ENCODE results near the gene TMEM131. TPM values are rescaled to one million over a fixed set of nuclear protein-coding genes. Genes with fewer than 3 reads are reported as not detected.
"Not testable (repeated sequence)": the region's sequence is repeated elsewhere in the genome, so short reads cannot be mapped to it uniquely, and the experiment has no call there.

The TMEM131 gene
- total RNA-seq, 1 donor from 2014 or later, result 35.4 TPM

DNA sequence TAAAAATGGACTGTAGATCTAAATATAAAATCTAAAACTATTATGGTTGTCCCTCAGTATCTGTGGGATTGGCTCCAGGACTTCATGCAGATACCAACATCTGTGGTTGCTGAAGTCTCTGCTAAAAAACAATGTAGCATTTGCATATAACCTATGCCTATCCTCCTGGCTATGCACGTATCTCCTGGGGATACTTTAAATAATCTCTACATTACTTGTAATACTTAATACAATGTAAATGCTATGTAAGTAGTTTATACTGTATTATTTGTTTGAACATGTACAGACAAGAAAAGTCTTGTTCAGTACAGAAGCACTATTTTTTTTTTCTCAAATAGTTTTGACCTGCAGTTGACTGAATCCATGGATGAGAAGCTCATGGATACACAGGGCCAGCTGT lies 147.4 kb downstream of the TMEM131 start:
- Histone ChIP-seq H3K36me3 (no peaks in the 10 kb centered on the region), H3K27ac (no peak overlapping the region), H3K9me3 (no peaks in the 10 kb centered on the region), H3K27me3 (no peaks in the 10 kb centered on the region), H3K4me3 (no peak overlapping the region), H3K4me1 (peaks cover 6% of the 10 kb centered on the region)
- TF ChIP-seq POLR2AphosphoS5 (IDR thresholded peaks at IDR 0.05; ENCODE audit: insufficient read depth in 1 of 2, low read depth in 1 of 2) (no peak), POLR2A (IDR thresholded peaks at IDR 0.05) (no peak)
- TF ChIP-seq, protein P1, sequence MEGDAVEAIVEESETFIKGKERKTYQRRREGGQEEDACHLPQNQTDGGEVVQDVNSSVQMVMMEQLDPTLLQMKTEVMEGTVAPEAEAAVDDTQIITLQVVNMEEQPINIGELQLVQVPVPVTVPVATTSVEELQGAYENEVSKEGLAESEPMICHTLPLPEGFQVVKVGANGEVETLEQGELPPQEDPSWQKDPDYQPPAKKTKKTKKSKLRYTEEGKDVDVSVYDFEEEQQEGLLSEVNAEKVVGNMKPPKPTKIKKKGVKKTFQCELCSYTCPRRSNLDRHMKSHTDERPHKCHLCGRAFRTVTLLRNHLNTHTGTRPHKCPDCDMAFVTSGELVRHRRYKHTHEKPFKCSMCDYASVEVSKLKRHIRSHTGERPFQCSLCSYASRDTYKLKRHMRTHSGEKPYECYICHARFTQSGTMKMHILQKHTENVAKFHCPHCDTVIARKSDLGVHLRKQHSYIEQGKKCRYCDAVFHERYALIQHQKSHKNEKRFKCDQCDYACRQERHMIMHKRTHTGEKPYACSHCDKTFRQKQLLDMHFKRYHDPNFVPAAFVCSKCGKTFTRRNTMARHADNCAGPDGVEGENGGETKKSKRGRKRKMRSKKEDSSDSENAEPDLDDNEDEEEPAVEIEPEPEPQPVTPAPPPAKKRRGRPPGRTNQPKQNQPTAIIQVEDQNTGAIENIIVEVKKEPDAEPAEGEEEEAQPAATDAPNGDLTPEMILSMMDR (IDR thresholded peaks at IDR 0.05), result no peak
- DNase-seq (ENCODE audit: extremely low spot score in 2 of 2), result no peak
- intact Hi-C loops (cut with DNase I), result no loop called here

DNA sequence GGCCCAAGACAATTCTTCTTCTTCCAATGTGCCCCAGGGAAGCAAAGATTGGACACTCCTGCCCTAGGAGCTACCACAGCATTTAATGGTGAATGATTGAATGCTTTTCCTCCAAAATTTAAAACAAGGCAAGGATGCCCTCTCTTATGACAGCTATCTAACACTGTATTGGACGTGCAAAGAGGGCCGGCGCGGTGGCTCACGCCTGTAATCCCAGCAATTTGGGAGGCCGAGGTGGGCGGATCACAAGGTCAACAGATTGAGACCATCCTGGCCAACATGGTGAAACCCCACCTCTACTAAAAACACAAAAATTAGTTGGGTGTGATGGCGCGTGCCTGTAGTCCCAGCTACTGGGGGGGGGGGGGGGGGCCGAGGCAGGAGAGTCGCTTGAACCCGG lies 149.0 kb downstream of the TMEM131 start:
- H3K9me3 ChIP-seq; DNase-seq (ENCODE audit: extremely low spot score in 2 of 2); intact Hi-C loops (cut with DNase I); H3K4me1 ChIP-seq; H3K36me3 ChIP-seq; H3K4me3 ChIP-seq; H3K27ac ChIP-seq; H3K27me3 ChIP-seq: not testable (repeated sequence)

DNA sequence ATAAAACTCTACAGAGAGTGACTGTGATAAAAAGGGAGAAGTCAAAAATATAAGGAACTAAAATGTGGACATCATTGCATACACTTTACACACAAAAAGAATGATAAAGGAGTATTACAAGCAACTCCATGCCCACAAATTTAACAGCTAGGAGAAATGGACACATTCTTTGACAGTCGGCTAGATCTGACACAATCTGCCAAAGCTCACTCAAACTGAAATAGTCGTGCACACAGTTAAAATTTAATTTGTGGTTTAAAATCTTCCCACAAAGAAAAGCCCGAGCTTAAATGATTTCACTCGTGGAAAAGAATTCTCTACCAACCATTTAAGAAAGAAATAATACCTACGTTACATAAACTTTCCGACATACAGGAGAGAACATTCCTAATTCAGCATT lies 149.9 kb downstream of the TMEM131 start:
- H3K27ac ChIP-seq, result no peak overlapping the region
- H3K27me3 ChIP-seq, result no peaks in the 10 kb centered on the region
- peaks cover 6% of the 10 kb centered on the region for H3K4me1 ChIP-seq
- H3K36me3 ChIP-seq, result no peaks in the 10 kb centered on the region
- DNase-seq (ENCODE audit: extremely low spot score in 2 of 2), result no peak
- H3K4me3 ChIP-seq, result no peak overlapping the region
- intact Hi-C loops (cut with DNase I), result no loop called here
- H3K9me3 ChIP-seq, result no peaks in the 10 kb centered on the region
- TF ChIP-seq POLR2A (IDR thresholded peaks at IDR 0.05), result no peak
- TF ChIP-seq, protein P1 (IDR thresholded peaks at IDR 0.05), result no peak
- no peak for TF ChIP-seq POLR2AphosphoS5 (IDR thresholded peaks at IDR 0.05; ENCODE audit: insufficient read depth in 1 of 2, low read depth in 1 of 2)

DNA sequence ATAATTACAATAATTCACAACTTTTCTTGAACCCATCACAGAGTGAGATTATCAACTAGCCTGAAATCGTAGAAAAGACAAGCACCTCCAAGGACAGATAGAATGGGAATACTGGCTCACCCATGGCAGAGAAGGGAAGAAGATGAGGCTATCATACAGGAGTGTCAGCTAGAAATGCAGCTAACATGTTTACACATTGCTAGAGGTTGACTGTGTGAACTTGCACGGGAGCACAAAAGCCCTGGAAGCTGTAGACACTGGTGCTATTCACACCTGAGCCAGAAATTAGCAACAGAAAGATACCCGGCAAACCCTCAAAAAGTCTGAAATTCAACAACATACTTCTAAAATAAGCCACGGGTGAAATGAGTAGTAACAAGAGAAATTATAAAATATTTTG lies 150.6 kb downstream of the TMEM131 start:
- intact Hi-C loops (cut with DNase I), result no loop called here
- Histone ChIP-seq H3K27ac (no peak overlapping the region), H3K4me3 (no peak overlapping the region), H3K27me3 (no peaks in the 10 kb centered on the region), H3K9me3 (no peaks in the 10 kb centered on the region), H3K4me1 (peaks cover 3% of the 10 kb centered on the region), H3K36me3 (no peaks in the 10 kb centered on the region)
- no peak for DNase-seq (ENCODE audit: extremely low spot score in 2 of 2)
- TF ChIP-seq POLR2A (IDR thresholded peaks at IDR 0.05) (no peak), POLR2AphosphoS5 (IDR thresholded peaks at IDR 0.05; ENCODE audit: insufficient read depth in 1 of 2, low read depth in 1 of 2) (no peak)
- TF ChIP-seq, protein P1 (IDR thresholded peaks at IDR 0.05), result no peak

DNA sequence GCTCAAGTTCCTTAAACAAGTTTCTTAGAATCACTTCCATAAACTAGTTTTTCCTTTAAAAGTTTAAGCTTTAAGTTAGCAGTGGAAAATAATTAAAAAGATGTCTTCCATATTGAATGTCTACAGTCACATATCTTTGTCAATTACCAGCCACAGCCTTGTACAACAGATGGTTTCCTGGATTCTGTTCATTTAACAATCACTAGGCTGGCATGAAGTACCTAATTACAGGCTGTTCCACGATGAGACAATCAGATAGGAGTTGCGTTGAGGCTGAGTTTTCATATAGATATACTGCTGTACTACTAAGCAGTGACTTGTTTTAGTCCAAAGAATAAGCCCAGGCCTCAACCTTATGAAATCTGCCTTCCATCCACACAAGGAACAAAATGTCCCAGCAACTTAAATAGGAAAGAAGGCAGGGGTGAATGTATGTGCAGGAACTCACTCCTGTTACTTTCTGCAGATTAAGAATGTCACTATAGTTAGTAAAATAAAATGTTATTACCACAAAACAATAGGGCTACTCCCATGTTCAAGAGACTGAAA lies 151.4 kb downstream of the TMEM131 start:
- Histone ChIP-seq H3K4me3 (no peak overlapping the region), H3K27me3 (no peaks in the 10 kb centered on the region), H3K4me1 (no peaks in the 10 kb centered on the region), H3K27ac (no peak overlapping the region), H3K9me3 (no peaks in the 10 kb centered on the region), H3K36me3 (no peaks in the 10 kb centered on the region)
- DNase-seq (ENCODE audit: extremely low spot score in 2 of 2), result no peak
- intact Hi-C loops (cut with DNase I), result no loop called here
- TF ChIP-seq, protein P1 (IDR thresholded peaks at IDR 0.05), result no peak
- no peak for TF ChIP-seq POLR2AphosphoS5 (IDR thresholded peaks at IDR 0.05; ENCODE audit: insufficient read depth in 1 of 2, low read depth in 1 of 2)
- TF ChIP-seq POLR2A (IDR thresholded peaks at IDR 0.05), result no peak

Data from vagina (tissue), 2 donors.